ENCODE measurements around the gene CUX1. TPM values are rescaled to one million over a fixed set of nuclear protein-coding genes. Genes with fewer than 3 reads are reported as not detected.
A peak's percentile ranks its signal among the peaks of the same experiment; 100 is the strongest.
"Not testable (repeated sequence)": the region's sequence is repeated elsewhere in the genome, so short reads cannot be mapped to it uniquely, and the experiment has no call there.

CUX1 gene
- total RNA-seq, 1 experiment from 2014 or later: 30.3 TPM

DNA sequence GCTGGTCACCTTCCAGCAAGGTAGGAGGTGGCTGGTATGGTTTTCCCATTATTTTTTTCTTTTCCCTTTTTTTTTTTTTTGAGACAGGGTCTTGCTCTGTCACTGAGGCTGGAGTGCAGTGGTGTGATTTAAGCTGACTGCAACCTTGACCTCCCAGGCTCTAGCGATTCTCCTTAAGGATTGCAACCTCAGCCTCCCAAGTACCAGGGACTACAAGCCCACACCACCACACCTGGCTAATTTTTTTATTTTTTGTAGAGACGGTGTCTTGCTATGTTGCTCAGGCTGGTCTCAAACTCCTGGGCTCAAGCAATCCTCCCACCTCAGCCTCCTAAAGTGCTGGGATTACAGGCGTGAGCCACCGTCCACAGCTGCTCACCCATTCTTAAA is 24.7 kb upstream of the CUX1 start:
- not testable (repeated sequence) for DNase-seq (ENCODE audit: low read depth)

- DNase-seq (ENCODE audit: low read depth): no peak
Observed at GRCh38 chr7:101795461-101795860, 22.0 kb upstream of the CUX1 start.

DNA sequence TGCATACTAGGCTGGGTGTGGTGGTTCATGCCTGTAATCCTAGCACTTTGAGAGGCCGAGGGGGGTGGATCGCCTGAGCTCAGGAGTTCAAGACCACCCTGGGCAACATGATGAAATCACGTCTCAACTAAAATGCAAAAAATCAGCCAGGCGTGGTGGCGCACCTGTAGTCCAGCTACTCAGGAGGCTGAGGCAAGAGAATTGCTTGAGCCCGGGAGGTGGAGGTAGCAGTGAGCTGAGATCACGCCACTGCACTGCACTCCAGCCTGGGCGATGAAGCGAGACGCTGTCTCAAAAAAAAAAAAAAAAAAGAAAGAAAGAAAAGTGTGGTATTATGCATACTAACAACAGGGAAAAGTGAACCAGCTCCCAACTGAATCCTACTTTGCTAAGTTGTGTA is 19.3 kb upstream of the CUX1 start:
- DNase-seq (ENCODE audit: low read depth): not testable (repeated sequence)

GRCh38 chr7:101803203-101804087 is 14.0 kb upstream of the CUX1 start:
- no peak for DNase-seq (ENCODE audit: low read depth)

DNA sequence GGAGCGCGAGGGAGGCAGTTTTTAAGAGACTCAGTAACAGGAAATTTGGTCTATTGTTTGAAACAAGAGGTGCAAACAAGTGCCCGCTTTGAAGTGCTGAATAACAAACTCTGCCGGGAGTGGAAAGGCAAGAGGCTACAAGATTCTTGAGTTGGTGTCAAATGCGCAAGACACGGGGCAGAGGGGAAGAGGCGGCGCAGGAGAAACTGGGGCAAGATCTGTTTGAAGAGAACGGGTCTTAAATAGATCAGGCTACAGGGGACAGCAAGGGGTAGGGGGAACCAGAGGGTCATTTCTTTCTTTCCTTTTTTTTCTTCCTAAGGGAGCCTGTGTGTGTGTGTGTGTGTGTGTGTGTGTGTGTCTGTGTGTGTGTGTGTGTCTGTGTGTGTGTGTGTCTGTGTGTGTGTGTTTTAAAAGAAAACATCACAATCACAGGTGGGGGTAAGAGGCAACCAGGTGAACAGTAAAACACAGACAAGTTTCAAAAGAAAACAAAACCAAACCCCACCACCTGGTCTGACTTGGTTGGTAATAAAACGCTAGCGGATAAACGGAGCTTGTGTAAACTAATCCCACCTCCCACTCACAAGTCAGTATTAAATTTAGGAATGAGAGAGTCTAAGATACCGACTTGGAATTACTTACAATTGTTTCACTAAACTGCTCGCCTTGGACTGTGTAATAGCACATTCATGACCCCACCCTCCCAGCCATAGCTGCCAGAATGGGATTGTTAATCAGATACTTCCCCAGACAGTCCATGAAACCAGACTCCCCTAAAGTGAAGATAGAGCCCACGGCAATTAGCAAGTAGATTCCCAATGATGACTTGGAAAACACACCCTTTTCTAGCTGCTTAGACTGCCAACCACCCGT is 13.1 kb upstream of the CUX1 start:
- DNase-seq (ENCODE audit: low read depth): peak; percentile 31

DNA sequence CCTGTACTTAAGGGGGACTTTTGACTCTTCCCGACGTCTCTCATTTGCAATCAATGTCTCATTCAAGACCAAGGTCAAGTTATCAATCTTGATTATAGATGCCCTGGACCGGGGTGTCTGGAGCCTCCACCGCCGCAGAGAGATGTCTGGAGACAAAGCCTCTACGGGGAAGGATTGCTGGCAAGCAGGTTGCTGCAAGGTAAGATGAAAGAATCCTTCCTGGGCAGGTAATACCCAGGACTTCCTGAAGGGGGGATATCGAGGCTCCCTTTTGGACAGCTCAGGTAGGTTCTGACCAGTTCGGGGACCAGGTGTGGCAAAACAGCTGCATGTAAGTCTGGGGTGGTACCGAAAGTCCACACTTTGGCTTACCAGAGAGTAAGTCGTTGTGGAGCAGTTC is 12.5 kb upstream of the CUX1 start:
- no peak for DNase-seq (ENCODE audit: low read depth)

DNA sequence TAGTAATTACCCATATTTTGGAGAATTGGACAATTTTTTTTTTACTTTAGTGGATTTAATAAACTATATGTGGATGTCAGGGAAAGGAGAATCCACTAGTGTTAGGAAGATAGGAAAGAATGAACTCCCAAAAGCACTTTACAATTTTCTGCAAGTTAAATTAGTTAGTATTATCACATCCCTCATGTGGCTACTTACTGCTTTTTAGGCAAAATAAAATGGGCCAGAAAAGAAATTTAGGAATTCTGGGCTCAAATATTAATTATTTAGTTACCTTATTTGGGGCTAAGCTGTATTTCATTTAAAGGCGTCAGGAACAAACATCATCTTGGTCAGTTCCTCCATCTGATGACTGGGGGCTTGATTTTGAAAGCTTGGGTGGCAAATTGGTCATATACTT is 4.8 kb upstream of the CUX1 start:
- no peak for DNase-seq (ENCODE audit: low read depth)

DNA sequence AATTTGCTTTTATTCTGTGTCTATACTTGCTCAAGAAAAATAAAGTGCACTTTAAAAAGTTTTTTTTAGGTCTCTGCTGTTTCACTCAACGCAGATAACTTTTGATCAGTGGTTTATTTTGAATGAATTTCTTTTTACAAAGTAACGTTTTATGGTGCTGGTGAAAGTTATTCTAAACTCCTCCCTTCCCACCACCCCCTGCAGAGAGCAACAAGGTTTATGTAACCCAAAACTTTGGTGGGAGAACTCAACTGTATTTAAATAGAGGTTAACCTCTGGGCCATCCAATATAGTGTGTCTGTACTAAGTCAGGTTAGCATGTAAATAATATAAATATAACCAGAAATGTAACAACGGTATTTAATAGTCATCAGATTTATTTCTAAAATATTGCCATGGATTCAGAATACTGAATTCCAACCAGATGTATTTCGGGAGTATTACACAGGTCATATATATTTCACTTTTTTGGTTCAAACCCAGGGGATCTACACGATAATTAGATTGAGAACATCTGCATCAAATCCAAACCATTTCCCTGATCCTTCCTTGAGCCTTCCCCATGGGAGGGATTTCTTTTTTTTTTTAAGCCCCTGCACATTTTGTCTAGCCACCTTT is 3.9 kb upstream of the CUX1 start:
- DNase-seq (ENCODE audit: low read depth): peak; percentile 45

DNA sequence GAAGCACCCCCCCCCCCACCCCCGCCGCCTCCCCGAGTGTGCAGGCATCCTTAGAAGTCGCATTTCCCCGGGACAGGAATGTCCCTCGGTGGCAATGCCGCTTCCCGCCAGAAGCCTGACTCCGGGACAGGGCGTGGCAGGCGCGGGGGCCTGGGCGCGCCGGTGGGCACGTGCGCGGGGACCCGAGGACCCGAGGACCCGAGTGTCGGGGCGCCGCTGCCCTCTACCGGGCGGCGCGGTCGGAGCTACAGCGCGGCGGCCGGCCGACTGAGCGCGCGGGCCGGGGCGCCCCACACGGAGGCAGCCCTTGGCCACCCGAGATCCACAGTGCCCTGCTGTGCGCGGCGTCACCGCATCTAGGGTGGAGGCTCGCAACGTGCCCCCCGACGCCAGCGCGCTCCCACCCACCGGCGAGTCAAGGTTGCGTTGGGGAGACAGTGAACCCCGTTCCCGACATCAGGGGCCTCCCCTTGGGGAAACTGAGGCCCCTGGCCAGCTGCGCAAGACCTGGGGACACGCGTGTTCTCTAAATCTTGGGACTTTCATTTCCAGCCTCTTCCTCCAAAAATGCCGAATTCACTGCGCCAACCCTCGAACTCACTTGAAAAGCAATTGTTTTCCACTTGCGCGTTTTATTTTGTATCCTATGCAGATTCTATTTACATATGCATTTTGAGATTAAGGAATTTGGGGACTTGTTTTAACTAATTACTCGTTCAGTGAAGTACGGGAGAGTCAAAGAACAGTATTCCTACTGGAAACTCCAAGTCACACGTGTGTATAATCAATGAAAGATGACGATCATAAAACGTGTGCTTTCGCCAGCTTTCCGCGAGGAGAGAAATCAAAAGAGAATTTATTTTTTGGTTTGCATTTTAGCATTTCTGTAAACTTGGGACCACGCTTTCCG is 3.1 kb upstream of the CUX1 start:
- peak; percentile 89 for DNase-seq (ENCODE audit: low read depth)

GRCh38 chr7:101814991-101815825 is 2.2 kb upstream of the CUX1 start:
- peak; percentile 77 for DNase-seq (ENCODE audit: low read depth)

DNA sequence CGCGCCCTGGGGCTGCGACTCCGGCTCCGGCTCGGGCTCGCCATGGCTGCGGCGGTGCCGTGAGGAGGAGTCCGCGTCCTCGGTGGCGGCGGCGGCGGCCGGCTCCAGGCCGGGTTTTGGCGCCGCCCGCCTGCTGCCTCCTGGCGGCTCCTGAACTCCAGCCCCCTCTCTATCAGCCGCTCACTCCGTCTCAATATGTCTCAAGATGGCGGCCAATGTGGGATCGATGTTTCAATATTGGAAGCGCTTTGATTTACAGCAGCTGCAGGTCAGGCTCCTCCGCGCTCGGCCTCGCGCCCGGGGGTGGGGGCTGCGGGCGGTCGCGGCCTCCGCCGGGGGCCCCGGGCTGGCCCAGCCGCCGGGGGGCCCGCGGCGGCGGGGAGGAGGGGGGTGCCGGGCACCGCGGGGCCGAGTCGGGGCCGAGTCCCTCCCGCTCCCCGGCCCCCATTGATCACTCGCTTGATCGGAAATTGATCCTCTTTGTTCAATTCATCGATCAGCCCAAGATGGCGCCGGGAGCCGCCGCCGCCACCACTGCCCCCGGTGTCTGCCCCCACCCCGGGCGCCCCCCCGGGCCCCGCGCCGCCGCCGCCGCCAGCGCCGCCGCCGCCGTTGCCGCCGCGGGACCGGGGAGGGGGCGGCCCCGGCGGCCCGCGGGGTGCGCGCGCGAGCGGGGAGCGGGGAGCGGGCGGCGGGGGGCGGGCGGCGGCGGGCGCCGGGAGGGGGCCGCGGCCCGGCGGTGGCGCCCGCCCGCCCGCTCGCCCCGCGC is 1.4 kb upstream of the CUX1 start:
- DNase-seq (ENCODE audit: low read depth): peak; percentile 95

GRCh38 chr7:101816595-101817470 is 593 bp upstream of the CUX1 start:
- DNase-seq (ENCODE audit: low read depth): peak; percentile 76

DNA sequence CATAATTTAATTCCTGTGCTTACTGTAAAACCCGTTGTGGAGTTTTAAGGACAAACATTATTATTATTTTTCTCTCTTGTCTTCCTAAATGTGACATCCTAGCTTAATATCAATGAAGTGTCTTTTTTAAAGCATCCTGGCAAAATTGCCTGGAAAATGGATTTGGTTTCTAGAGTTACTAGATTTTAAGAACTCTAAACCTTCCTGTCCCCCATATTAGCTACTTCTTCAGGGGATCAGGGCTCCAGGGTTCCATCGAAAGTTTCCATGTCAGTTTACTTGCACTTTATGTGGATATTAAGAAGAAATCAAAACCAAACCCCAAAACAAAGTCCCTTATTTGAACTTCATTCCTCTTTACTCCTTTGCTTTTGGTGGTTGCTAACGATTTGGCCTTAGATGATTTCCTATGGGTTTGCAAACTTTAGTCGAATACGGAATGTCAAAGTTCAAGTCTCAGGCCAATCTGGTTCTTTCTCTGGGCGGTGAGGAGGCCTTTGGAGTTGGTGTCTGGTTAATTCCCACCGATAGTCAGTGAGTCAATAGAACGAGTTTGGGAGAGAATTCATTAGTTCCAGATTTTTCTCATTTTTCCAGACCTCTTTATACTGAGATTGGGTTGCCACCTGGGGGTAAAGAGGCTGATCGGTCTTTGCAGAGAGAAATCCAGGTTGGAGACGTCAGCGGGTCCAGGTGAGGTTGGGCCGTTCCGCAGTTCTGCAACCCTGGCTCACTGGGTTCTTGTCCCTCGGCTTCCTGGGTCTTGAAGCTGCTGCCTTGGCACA is 1.1 kb downstream of the CUX1 start:
- no peak for DNase-seq (ENCODE audit: low read depth)

DNA sequence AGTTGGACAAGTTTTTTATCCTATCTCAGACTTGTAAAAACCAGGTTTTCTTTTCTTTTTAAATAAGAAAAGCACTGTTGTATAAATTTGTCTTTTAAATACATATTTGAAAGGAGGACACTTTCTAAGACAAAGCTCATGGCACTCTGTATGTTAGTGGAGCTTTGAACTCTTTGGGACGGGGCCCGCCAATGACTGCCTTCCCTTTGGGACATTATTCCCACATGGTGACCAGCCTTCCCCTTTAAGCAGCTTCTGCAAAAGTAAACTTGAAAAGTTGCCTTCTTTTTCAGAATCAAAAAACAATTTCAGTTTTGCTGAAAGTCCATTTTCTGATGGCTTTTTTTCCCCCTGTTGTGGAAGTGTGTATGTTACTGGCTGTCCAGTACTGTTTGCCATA is 1.8 kb downstream of the CUX1 start:
- no peak for DNase-seq (ENCODE audit: low read depth)

- no peak for DNase-seq (ENCODE audit: low read depth)
Observed at GRCh38 chr7:101819913-101820522, 2.6 kb downstream of the CUX1 start.

DNA sequence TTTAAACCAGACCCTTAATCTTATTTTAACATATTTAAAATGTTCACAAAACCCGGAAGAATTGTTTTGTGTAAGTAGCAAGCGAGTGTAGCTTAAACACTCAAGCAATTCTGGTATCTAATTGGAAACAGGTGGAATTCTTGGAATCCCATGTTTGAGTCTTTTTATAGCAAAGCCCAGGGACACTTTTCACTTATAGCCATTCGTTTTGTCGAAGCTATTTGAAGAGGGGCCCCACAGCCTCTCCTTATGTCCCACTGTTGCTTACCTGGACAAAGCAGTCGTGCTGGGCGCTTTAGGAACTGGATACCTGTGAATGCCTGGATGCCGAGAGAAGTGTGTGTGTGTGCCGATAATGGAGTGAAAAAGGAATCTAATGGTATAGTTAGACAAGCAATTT is 3.3 kb downstream of the CUX1 start:
- DNase-seq (ENCODE audit: low read depth): no peak

DNA sequence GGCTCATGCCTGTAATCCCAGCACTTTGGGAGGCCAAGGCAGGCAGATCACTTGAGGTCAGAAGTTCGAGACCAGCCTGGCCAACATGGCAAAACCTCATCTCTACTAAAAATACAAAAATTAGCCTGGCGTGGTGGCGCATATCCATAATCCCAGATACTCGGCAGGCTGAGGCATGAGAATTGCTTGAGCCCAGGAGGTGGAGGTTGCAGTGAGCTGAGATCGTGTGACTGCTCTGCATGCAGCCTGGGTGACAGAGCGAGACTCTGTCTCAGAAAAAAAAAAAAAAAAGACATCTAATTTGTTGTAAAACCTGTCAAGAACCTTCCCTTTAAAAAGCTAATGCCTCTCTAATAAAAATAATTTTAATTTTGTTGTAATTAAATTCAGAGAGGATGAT is 5.2 kb downstream of the CUX1 start:
- DNase-seq (ENCODE audit: low read depth): not testable (repeated sequence)

All from Daoy (cell line).